GM12878 (cell line): ENCODE data around the gene CTNNA3. TPM values are rescaled to one million over a fixed set of nuclear protein-coding genes. Genes with fewer than 3 reads are reported as not detected.

Source experiments
- ATAC-seq: fragments of 200-7000 bp; cut with Tn5 transposase; 3 replicates; pipeline ENCODE4 v1.9.1; 2020; ENCODE audit warnings: mild to moderate bottlenecking, moderate library complexity
- BruUV-seq: library from RNA; stranded (reverse); fragments of 400-500 nt; replicated peaks from 2 replicates; lab custom pipeline; 2021; lab: Mats Ljungman, UMichigan
- CTCF ChIA-PET: fragments of 300-600 bp; sonication (Branson Sonifier 250); formaldehyde crosslinking; extraction: SDS; loops from one replicate; lab custom pipeline; 2021; ENCODE audit warnings: inconsistent platforms; lab: Yijun Ruan, JAX
- POLR2A ChIA-PET: fragments of 350-600 bp; formaldehyde crosslinking; extraction: SDS; loops from one replicate; lab custom pipeline; 2021; ENCODE audit warnings: inconsistent platforms; lab: Charles Lee
- RAD21 ChIA-PET: fragments of 300-600 bp; sonication (Branson Sonifier 250); formaldehyde crosslinking; loops from one replicate; lab custom pipeline; 2023; ENCODE audit warnings: antibody characterized with exemption; ENCODE audit not compliant: unreplicated experiment; lab: Charles Lee
- SMC1A ChIA-PET: fragments of 300-600 bp; sonication (Branson Sonifier 250); formaldehyde crosslinking; loops from one replicate; lab custom pipeline; 2023; ENCODE audit not compliant: unreplicated experiment, uncharacterized antibody; lab: Charles Lee
- DNase-seq: peaks from one replicate; pipeline ENCODE4 v3.0.0-alpha.2; 2011; ENCODE audit warnings: low read depth, low spot score
- FAIRE-seq: peaks from 3 replicates; lab custom pipeline; 2011; peaks lifted over from hg19 to GRCh38; lab: Jason Lieb, UNC
- H2AFZ ChIP-seq: 2 replicates; pipeline ENCODE4 v1.6.0; 2011; ENCODE audit warnings: low read depth, low read length, control low read depth; ENCODE audit not compliant: control insufficient read depth
- H3K27ac ChIP-seq: 2 replicates; pipeline ENCODE4 v1.5.1; 2011; ENCODE audit warnings: control low read depth; ENCODE audit not compliant: control insufficient read depth, insufficient read depth
- H3K27me3 ChIP-seq, 2 experiments: replicated peaks in 1 of 2; 2 replicates each; pipeline versions ENCODE4 v1.6.0 to v1.6.1; 2011; ENCODE audit warnings: low read length in 1 of 2; ENCODE audit not compliant: control insufficient read depth in 2 of 2, insufficient read depth in 2 of 2
- H3K36me3 ChIP-seq, 2 experiments: 2 replicates each; pipeline ENCODE4 v1.5.1; 2011; ENCODE audit warnings: low read length in 1 of 2; ENCODE audit not compliant: control insufficient read depth in 2 of 2, insufficient read depth in 2 of 2
- H3K4me1 ChIP-seq: 2 replicates; pipeline ENCODE4 v1.6.1; 2011; ENCODE audit warnings: mild to moderate bottlenecking, low read length, moderate library complexity, mixed read lengths; ENCODE audit not compliant: control insufficient read depth, insufficient read depth
- H3K4me2 ChIP-seq: 2 replicates; pipeline ENCODE4 v1.6.0; 2011; ENCODE audit warnings: control low read depth; ENCODE audit not compliant: control insufficient read depth, insufficient read depth
- H3K4me3 ChIP-seq: fragments of 200-600 bp; sonication (generic); 2 replicates; pipeline ENCODE4 v1.5.1; 2016
- H3K79me2 ChIP-seq: 2 replicates; pipeline ENCODE4 v1.6.0; 2011; ENCODE audit warnings: low read length; ENCODE audit not compliant: control insufficient read depth, insufficient read depth
- H3K9ac ChIP-seq: 2 replicates; pipeline ENCODE4 v1.8.0; 2011; ENCODE audit warnings: low read length, control low read depth, mixed read lengths; ENCODE audit not compliant: control insufficient read depth, insufficient read depth
- H3K9me3 ChIP-seq: replicated peaks from 3 replicates; pipeline ENCODE4 v1.5.1; 2011; ENCODE audit warnings: mild to moderate bottlenecking, low read length; ENCODE audit not compliant: control insufficient read depth, insufficient read depth
- H4K20me1 ChIP-seq: 2 replicates; pipeline ENCODE4 v1.6.0; 2011; ENCODE audit not compliant: control insufficient read depth, insufficient read depth
- CBX3 ChIP-seq: fragments of 200-600 bp; sonication (generic); IDR thresholded peaks from 2 replicates; pipeline ENCODE4 v1.6.1; 2016; ENCODE audit warnings: low read depth, borderline replicate concordance
- CHD2 ChIP-seq: IDR thresholded peaks from 2 replicates; pipeline ENCODE4 v1.6.1; 2011; ENCODE audit warnings: low read depth, low read length, improper control_type of control experiment, borderline replicate concordance
- ETV6 ChIP-seq, 2 experiments: fragments of 450-650 bp in 1 of 2; IDR thresholded peaks in 1 of 2; conservative IDR thresholded peaks in 1 of 2; 2 replicates each; pipeline ENCODE4 v1.6.1; 2014; ENCODE audit warnings: antibody characterized with exemption in 1 of 2, borderline replicate concordance in 1 of 2, low read depth in 1 of 2, mild to moderate bottlenecking in 1 of 2, moderate library complexity in 1 of 2
- MAX ChIP-seq: IDR thresholded peaks from 2 replicates; pipeline ENCODE4 v1.6.1; 2012; ENCODE audit warnings: low read depth, low read length, improper control_type of control experiment
- RELB ChIP-seq: fragments of 450-650 bp; IDR thresholded peaks from 2 replicates; pipeline ENCODE4 v1.6.1; 2017; ENCODE audit warnings: low read depth, mild to moderate bottlenecking, moderate library complexity
- ZBED1 ChIP-seq: IDR thresholded peaks from 2 replicates; pipeline ENCODE4 v1.6.1; 2016; ENCODE audit warnings: borderline replicate concordance
- ZNF384 ChIP-seq: IDR thresholded peaks from 2 replicates; pipeline ENCODE4 v1.6.1; 2012; ENCODE audit warnings: low read depth, mild to moderate bottlenecking, low read length, improper control_type of control experiment, borderline replicate concordance
- WGBS: methylation state at CpG from one replicate; pipeline ENCODE4 v1.1.6; 2016; ENCODE audit warnings: low lambda C conversion rate; ENCODE audit not compliant: insufficient replicate concordance, insufficient coverage; ENCODE audit errors: missing lambda C conversion rate; 5-methylcytosine and 5-hydroxymethylcytosine counted together
- in situ Hi-C: fragments of 300-500 bp; cut with MboI; formaldehyde crosslinking; loops from 9 replicates; pipeline ENCODE4 v1.14.3; 2018; ENCODE audit warnings: mixed read lengths
- intact Hi-C: fragments of 100-400 bp; cut with micrococcal nuclease; formaldehyde crosslinking; loops from one replicate; pipeline ENCODE4 v1.14.2; 2022; ENCODE audit not compliant: unreplicated experiment
- polyA plus RNA-seq, 11 experiments: library from polyadenylated mRNA; depleted of rRNA in 4 of 11; unstranded in 6 of 11; stranded (reverse) in 5 of 11; fragments of >200 nt; fragmentation: Nextera tagmentation in 4 of 11; fragmentation: Illumina TruSeq in 1 of 11; extraction: Ambion mirVana in 4 of 11; extraction: Trizol in 1 of 11; gene quantifications; 1 replicate in 1 of 11; 2 replicates in 10 of 11; pipeline versions ENCODE4 v1.2.1 to v1.2.3, GENCODE V29; 2011 to 2016; ENCODE audit warnings: inconsistent platforms in 2 of 11, missing spikeins in 2 of 11, low read depth in 1 of 11
- total RNA-seq, 4 experiments: library from RNA; depleted of rRNA in 3 of 4; stranded (reverse); fragments of >200 nt in 3 of 4; fragmentation: Illumina TruSeq in 1 of 4; extraction: Trizol in 1 of 4; gene quantifications; 2 replicates each; pipeline versions ENCODE4 v1.2.1 to v1.2.3, GENCODE V29; 2013 to 2021
- TF ChIP-seq, protein P1 (sequence below): fragments of 450-650 bp; IDR thresholded peaks from 2 replicates; pipeline ENCODE4 v1.6.1; 2017; ENCODE audit warnings: mild to moderate bottlenecking

Gene CTNNA3
- total and polyA plus RNA-seq, 10 of the 15 experiments (the other 5 are each of a cell fraction or from before 2014, with no cell fraction given): under 0.01 to 4.5 (median 0.22) TPM; not detected in 2

GRCh38 chr10:67072654-67073053, 623.3 kb downstream of the CTNNA3 start:
- DNase-seq: no peak
- H3K27ac ChIP-seq: no peak overlapping the region
- 88% methylated on average over 1 of the region's 1 CpG for WGBS
- SMC1A ChIA-PET: interaction anchor here (0.9 to 1.5 kb wide), 3 partner anchors 13 to 62 kb away, joined by 3 to 4 read pairs (median 3); no protein-coding TSS in a partner anchor
- H3K4me3 ChIP-seq: no peak overlapping the region
- H3K27me3 ChIP-seq: no peaks in the 10 kb centered on the region
- no peaks in the 10 kb centered on the region for H3K4me1 ChIP-seq
- ATAC-seq: no peak
- CTCF ChIA-PET: interaction anchor here (1.1 kb wide), 1 partner anchor 9 kb away, joined by 4 read pairs; no protein-coding TSS in a partner anchor
- no peak overlapping the region for H3K4me2 ChIP-seq
- in situ Hi-C loops (no loop called here), intact Hi-C loops (no loop called here)
- no peak overlapping the region for H3K9ac ChIP-seq
- FAIRE-seq: no peak
- no peaks in the 10 kb centered on the region for H3K36me3 ChIP-seq
- RAD21 ChIA-PET: no interaction called here
- BruUV-seq: no TSS peak
- POLR2A ChIA-PET: no interaction called here
- H2AFZ ChIP-seq: no peak overlapping the region
- H3K9me3 ChIP-seq: no peaks in the 10 kb centered on the region
- no peaks in the 10 kb centered on the region for H4K20me1 ChIP-seq
- H3K79me2 ChIP-seq: no peaks in the 10 kb centered on the region
- TF ChIP-seq, protein P1, sequence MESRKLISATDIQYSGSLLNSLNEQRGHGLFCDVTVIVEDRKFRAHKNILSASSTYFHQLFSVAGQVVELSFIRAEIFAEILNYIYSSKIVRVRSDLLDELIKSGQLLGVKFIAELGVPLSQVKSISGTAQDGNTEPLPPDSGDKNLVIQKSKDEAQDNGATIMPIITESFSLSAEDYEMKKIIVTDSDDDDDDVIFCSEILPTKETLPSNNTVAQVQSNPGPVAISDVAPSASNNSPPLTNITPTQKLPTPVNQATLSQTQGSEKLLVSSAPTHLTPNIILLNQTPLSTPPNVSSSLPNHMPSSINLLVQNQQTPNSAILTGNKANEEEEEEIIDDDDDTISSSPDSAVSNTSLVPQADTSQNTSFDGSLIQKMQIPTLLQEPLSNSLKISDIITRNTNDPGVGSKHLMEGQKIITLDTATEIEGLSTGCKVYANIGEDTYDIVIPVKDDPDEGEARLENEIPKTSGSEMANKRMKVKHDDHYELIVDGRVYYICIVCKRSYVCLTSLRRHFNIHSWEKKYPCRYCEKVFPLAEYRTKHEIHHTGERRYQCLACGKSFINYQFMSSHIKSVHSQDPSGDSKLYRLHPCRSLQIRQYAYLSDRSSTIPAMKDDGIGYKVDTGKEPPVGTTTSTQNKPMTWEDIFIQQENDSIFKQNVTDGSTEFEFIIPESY: no peak
- TF ChIP-seq ETV6 (conservative IDR thresholded peaks at IDR 0.05 in 1 of 2, IDR thresholded peaks at IDR 0.05 in 1 of 2; ENCODE audit: borderline replicate concordance in 1 of 2, low read depth in 1 of 2) (no peak), ZBED1 (no peak), CBX3 (no peak), ZNF384 (no peak), MAX (no peak), CHD2 (no peak), RELB (no peak)
